ENCODE data around the gene NOX4. TPM values are rescaled to one million over a fixed set of nuclear protein-coding genes. Genes with fewer than 3 reads are reported as not detected.
"Not testable (repeated sequence)": the region's sequence is repeated elsewhere in the genome, so short reads cannot be mapped to it uniquely, and the experiment has no call there.

NOX4 gene
- total RNA-seq, 1 experiment from 2014 or later, result not detected

DNA sequence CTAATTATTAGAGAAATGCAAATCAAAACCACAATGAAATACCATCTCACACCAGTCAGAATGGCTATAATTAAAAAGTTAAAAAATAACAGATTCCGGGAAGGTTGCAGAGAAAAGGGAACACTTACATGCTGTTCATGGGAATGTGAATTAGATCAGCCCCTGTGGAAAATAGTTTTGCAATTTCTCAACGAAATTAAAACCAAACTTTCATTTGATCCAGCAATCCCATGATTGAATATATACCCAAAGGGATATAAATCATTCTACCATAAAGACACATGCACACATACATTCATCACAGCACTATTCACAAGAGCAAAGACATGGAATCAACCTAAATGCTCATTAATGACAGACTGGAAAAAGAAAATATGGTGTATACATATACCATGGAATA is 32.5 kb downstream of the NOX4 start:
- no peak for DNase-seq (ENCODE audit: low read depth)

GRCh38 chr11:89457190-89457589 is 34.0 kb downstream of the NOX4 start:
- no peak for DNase-seq (ENCODE audit: low read depth)

- DNase-seq (ENCODE audit: low read depth), result peak; percentile 0
Observed at GRCh38 chr11:89456681-89457080, 34.5 kb downstream of the NOX4 start.

GRCh38 chr11:89452780-89453179 is 38.4 kb downstream of the NOX4 start:
- DNase-seq (ENCODE audit: low read depth), result no peak

GRCh38 chr11:89447845-89448244 is 43.3 kb downstream of the NOX4 start:
- no peak for DNase-seq (ENCODE audit: low read depth)

DNA sequence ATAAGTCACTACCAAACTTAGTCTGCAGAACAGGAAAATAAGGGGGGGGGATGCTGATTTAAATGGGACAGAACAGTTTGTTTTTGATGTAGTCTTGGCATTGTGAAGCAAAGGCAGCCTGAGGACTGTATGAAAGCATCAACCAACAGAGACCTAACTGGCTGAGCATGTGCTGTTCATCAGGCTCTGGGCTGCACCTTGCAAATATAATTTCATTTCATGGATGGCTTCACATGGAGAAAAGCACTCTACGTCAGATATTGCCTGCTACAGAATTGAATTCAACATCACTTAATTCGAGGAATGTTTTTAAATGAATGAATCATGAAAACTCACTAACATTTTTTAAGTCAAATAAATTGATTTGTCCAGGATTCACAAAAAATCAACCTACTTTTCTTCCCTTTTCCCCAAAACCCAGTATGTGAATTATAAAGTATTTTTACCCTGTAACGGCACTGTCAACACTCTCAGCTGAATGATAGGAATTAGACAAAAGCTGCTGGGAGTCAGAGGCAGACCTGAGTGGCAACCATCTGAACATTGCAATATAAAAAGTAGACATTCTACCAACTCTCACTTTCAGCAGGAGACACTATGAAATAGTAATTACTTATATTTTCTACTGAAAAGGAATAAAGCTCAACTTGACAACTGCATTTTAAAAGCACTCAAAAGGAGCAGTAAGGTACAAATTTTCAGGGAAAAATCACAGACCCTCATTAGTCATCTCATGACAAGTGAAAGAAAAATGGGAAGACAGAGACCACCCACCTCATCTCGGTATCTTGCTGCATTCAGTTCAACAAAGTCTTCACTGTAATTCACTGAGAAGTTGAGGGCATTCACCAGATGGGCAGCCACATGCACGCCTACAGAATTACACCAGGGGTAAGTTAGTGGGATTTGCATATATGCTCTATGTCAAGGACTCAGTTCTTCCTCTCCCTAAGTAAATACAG is 47.5 kb downstream of the NOX4 start:
- DNase-seq (ENCODE audit: low read depth), result no peak

DNA sequence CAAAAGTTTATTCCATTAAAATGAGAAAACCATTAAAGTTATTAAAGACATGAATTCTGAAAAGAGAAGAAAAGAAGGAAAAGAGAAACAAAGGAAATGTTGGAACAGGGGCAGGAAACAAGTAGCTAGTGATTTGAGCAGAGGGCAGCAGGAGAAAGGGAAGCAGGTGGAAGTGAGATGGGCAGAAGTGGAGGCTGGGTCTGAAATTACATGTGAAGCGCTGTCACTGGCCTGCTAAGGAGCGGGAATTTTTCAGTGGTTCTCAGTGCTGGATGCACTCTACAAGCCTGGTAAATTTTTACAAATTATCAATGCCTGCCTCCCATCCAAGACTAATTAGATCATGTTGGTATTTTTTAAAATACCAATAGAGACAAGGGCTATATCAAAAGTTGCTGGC is 48.4 kb downstream of the NOX4 start:
- no peak for DNase-seq (ENCODE audit: low read depth)

GRCh38 chr11:89441606-89442005 is 49.6 kb downstream of the NOX4 start:
- no peak for DNase-seq (ENCODE audit: low read depth)

- DNase-seq (ENCODE audit: low read depth), result no peak
Observed at GRCh38 chr11:89437317-89437716, 53.9 kb downstream of the NOX4 start.

DNA sequence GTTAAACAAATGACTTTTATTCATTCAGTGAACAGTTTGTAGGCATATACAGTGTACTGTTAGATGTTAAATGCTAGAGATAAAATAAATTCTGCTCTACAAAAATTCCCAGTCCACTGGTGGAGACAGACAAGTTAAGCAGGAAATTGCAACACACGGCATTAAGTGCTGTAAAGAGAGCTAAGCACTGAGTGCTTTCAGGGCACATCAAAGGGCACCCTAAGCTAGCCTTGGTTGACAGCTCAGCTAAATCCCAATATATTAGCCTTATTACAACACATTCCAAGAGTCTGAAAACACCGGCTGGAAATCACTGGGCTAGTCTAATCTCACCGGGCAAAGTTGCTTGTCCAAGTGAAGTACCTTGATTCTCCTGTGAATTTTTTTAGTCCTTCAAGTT is 55.1 kb downstream of the NOX4 start:
- DNase-seq (ENCODE audit: low read depth), result peak; percentile 0

GRCh38 chr11:89433278-89433677 is 57.9 kb downstream of the NOX4 start:
- no peak for DNase-seq (ENCODE audit: low read depth)

- not testable (repeated sequence) for DNase-seq (ENCODE audit: low read depth)
Observed at GRCh38 chr11:89432182-89432581, 59.0 kb downstream of the NOX4 start.

DNA sequence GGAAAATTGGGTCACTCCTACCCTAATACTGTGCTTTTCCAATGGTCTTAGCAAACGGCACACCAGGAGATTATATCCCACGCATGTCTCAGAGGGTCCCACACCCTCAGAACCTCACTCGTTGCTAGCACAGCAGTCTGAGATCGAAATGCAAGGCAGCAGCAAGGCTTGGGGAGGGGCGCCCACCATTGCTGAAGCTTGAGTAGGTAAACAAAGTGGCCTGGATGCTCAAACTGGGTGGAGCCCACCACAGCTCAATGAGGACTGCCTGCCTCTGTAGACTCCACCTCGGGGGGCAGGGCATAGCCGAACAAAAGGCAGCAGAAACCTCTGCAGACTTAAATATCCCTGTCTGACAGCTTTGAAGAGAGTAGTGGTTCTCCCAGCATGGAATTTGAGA is 64.7 kb downstream of the NOX4 start:
- DNase-seq (ENCODE audit: low read depth), result not testable (repeated sequence)

- no peak for DNase-seq (ENCODE audit: low read depth)
Observed at GRCh38 chr11:89421718-89422117, 69.5 kb downstream of the NOX4 start.

DNA sequence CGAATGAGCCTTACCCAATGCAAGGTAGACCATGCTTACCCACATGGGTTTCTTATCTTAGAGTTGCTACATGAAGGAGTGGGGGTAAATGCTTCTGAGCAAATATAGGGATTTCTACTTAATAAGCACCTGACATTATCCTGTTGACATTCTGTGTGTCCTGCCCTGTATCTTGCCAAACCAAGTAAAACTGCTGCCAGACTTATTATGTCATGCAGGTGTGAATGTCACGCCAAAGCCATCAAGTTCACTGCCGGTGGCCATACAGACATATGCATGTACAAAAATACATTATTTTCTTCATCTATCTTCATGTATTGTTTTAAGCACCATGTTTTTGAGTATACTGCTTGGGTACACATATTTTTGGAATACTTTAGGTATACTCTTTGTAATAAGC is 70.2 kb downstream of the NOX4 start:
- no peak for DNase-seq (ENCODE audit: low read depth)

DNA sequence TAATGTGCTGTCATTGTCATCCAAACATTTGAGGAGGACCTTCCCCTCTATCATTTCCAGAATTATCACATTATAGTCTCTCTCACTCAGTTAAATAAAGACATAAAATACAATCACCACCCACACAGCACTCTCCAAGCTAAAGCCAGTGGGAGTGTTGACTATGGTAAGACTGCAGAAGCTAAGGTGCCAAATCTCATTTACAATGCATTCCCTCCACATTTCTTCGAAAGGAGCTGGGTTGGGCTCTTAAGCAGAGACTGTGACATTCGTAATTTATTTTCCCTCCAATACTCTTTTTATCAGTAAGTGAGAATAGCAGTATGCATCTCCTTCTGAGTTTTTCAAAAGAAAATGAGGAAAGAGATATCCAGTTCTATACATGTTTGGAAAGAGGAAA is 74.2 kb downstream of the NOX4 start:
- DNase-seq (ENCODE audit: low read depth), result no peak

GRCh38 chr11:89411112-89411511 is 80.1 kb downstream of the NOX4 start:
- not testable (repeated sequence) for DNase-seq (ENCODE audit: low read depth)

DNA sequence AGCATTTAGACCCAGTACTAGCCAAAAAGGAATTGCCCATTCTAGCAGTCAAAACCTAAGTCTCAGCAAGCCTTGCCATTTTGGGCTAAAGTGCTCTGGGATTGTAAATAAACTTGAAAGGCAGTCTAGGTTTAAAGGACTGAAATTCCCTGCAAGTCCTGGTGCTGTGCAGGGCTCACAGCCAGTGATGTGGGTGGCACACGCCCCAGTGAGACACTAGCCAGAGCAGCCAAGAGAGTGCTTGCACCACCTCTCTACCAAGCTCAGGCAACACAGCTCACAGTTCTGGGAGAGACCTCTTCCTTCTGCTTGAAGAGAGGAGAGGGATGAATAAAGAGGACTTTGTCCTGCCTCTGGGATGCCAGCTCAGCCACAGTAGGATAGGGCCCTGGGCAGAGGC is 80.5 kb downstream of the NOX4 start:
- DNase-seq (ENCODE audit: low read depth), result not testable (repeated sequence)

- DNase-seq (ENCODE audit: low read depth), result not testable (repeated sequence)
Observed at GRCh38 chr11:89408441-89408840, 82.7 kb downstream of the NOX4 start.

GRCh38 chr11:89405629-89406028 is 85.5 kb downstream of the NOX4 start:
- DNase-seq (ENCODE audit: low read depth), result peak; percentile 2

DNA sequence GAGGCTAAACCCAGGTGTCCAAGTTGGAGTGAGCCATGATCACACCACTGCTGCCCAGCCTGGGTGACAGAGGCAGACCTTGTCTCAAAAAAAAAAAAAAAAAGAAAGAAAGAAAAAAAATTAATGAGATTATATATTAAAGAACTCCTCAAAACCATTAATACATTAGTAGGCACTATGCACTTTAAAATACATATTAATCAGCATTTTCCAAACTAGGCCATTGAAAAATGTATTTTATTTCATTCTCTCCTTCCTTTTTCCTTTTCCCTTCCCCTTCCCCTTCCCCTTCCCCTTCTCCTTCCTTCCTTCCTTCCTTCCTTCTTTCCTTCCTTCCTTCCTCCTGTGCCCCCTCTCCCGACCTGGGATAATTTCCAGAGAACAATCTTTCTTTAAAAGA is 99.5 kb downstream of the NOX4 start:
- not testable (repeated sequence) for DNase-seq (ENCODE audit: low read depth)

- not testable (repeated sequence) for DNase-seq (ENCODE audit: low read depth)
Observed at GRCh38 chr11:89387501-89387900, 103.7 kb downstream of the NOX4 start.

- not testable (repeated sequence) for DNase-seq (ENCODE audit: low read depth)
Observed at GRCh38 chr11:89382986-89383385, 108.2 kb downstream of the NOX4 start.

All from LHCN-M2 (cell line).